Stimulated activated CD8-positive, alpha-beta memory T cell treated with anti-CD3 and anti-CD28 coated beads, Interleukin-12 subunit alpha, Interleukin-12 subunit beta, amount 100 ng/mL, for 24 hours (primary cell): Measurements from ENCODE around the gene RNF11.

Experiments
- DNase-seq: peaks from one replicate; pipeline ENCODE4 v3.0.0-alpha.2; 2020; ENCODE audit errors: extremely low read depth

The RNF11 gene

GRCh38 chr1:51296383-51297357, 60.6 kb downstream of the RNF11 start:
- peak; percentile 41 for DNase-seq

GRCh38 chr1:51297401-51298321, 61.6 kb downstream of the RNF11 start:
- DNase-seq: no peak

- no peak for DNase-seq
Measured at GRCh38 chr1:51298322-51298705, 62.2 kb downstream of the RNF11 start.

- DNase-seq: no peak
Measured at GRCh38 chr1:51299185-51299885, 63.3 kb downstream of the RNF11 start.

- DNase-seq: no peak
Measured at GRCh38 chr1:51299981-51300670, 64.1 kb downstream of the RNF11 start.

- DNase-seq: no peak
Measured at GRCh38 chr1:51301152-51301843, 65.2 kb downstream of the RNF11 start.

- DNase-seq: no peak
Measured at GRCh38 chr1:51301844-51302162, 65.7 kb downstream of the RNF11 start.

GRCh38 chr1:51302270-51302669, 66.2 kb downstream of the RNF11 start:
- no peak for DNase-seq

- no peak for DNase-seq
Measured at GRCh38 chr1:51302746-51303145, 66.7 kb downstream of the RNF11 start.

- DNase-seq: no peak
Measured at GRCh38 chr1:51303315-51303714, 67.2 kb downstream of the RNF11 start.

GRCh38 chr1:51303751-51304251, 67.7 kb downstream of the RNF11 start:
- DNase-seq: no peak

- no peak for DNase-seq
Measured at GRCh38 chr1:51304360-51304759, 68.3 kb downstream of the RNF11 start.

GRCh38 chr1:51305371-51305823, 69.3 kb downstream of the RNF11 start:
- DNase-seq: no peak

GRCh38 chr1:51306950-51307349, 70.9 kb downstream of the RNF11 start:
- DNase-seq: no peak

GRCh38 chr1:51308636-51309035, 72.6 kb downstream of the RNF11 start:
- DNase-seq: no peak

GRCh38 chr1:51309291-51309690, 73.2 kb downstream of the RNF11 start:
- DNase-seq: no peak

GRCh38 chr1:51310871-51311613, 75.0 kb downstream of the RNF11 start:
- no peak for DNase-seq

GRCh38 chr1:51311826-51312225, 75.8 kb downstream of the RNF11 start:
- no peak for DNase-seq

- no peak for DNase-seq
Measured at GRCh38 chr1:51312718-51313117, 76.6 kb downstream of the RNF11 start.
